PC-9 (cell line): ENCODE results near the gene SEC16B. TPM values are rescaled to one million over a fixed set of nuclear protein-coding genes. Genes with fewer than 3 reads are reported as not detected.

Experiments used
- BruUV-seq: library from RNA; stranded (reverse); fragments of 400-500 nt; replicated peaks from 2 replicates; lab custom pipeline; 2021; lab: Mats Ljungman, UMichigan
- CTCF ChIA-PET: fragments of 300-600 bp; sonication (Branson Sonifier 250); formaldehyde crosslinking; loops from one replicate; lab custom pipeline; 2022; ENCODE audit warnings: antibody characterized with exemption; lab: Charles Lee
- POLR2A ChIA-PET: fragments of 300-600 bp; sonication (Branson Sonifier 250); formaldehyde crosslinking; loops from one replicate; lab custom pipeline; 2022; ENCODE audit warnings: antibody characterized with exemption; ENCODE audit not compliant: unreplicated experiment; lab: Charles Lee
- DNase-seq, 2 experiments: peaks; one replicate each; pipeline versions ENCODE4 v3.0.0 to v3.0.0-alpha.2; 2015 to 2022; ENCODE audit warnings: mixed read lengths in 1 of 2
- H2AFZ ChIP-seq: fragments of 200-600 bp; sonication (generic); 2 replicates; pipeline ENCODE4 v1.8.1; 2017; ENCODE audit warnings: antibody characterized with exemption
- H3F3A ChIP-seq: fragments of 200-600 bp; sonication (generic); 2 replicates; pipeline ENCODE4 v1.8.1; 2017; ENCODE audit warnings: antibody characterized with exemption, mild to moderate bottlenecking, low read depth; ENCODE audit not compliant: insufficient read depth
- H3K27ac ChIP-seq: fragments of 200-600 bp; sonication (generic); 2 replicates; pipeline ENCODE4 v1.6.1; 2016; ENCODE audit warnings: mixed run types
- H3K27me3 ChIP-seq: fragments of 200-600 bp; sonication (generic); 2 replicates; pipeline ENCODE4 v1.6.1; 2016; ENCODE audit warnings: low read depth, mixed run types; ENCODE audit not compliant: insufficient read depth
- H3K36me3 ChIP-seq: fragments of 200-600 bp; sonication (generic); 2 replicates; pipeline ENCODE4 v1.6.1; 2016; ENCODE audit warnings: low read depth, mixed run types
- H3K4me1 ChIP-seq: fragments of 200-600 bp; sonication (generic); replicated peaks from 2 replicates; pipeline ENCODE4 v1.6.1; 2016; ENCODE audit warnings: mixed run types; ENCODE audit not compliant: insufficient read depth
- H3K4me2 ChIP-seq: fragments of 200-600 bp; sonication (generic); 2 replicates; pipeline ENCODE4 v1.6.1; 2017; ENCODE audit warnings: mixed run types
- H3K4me3 ChIP-seq: fragments of 200-600 bp; sonication (generic); 2 replicates; pipeline ENCODE4 v1.6.1; 2016; ENCODE audit warnings: mixed run types
- H3K79me2 ChIP-seq: fragments of 200-600 bp; sonication (generic); 2 replicates; pipeline ENCODE4 v1.6.1; 2017; ENCODE audit warnings: low read depth, mixed run types
- H3K9me2 ChIP-seq: fragments of 200-600 bp; sonication (generic); 2 replicates; pipeline ENCODE4 v1.8.1; 2017; ENCODE audit warnings: mild to moderate bottlenecking; ENCODE audit not compliant: insufficient read depth
- H3K9me3 ChIP-seq: fragments of 200-600 bp; sonication (generic); 2 replicates; pipeline ENCODE4 v1.8.1; 2016; ENCODE audit warnings: low read depth; ENCODE audit not compliant: insufficient read depth
- H4K20me1 ChIP-seq: fragments of 200-600 bp; sonication (generic); 2 replicates; pipeline ENCODE4 v1.8.1; 2017; ENCODE audit not compliant: insufficient read depth
- EZH2 ChIP-seq: fragments of 200-600 bp; sonication (generic); IDR thresholded peaks from 2 replicates; pipeline ENCODE4 v1.8.0; 2017; ENCODE audit warnings: antibody characterized with exemption, low read depth
- intact Hi-C: fragments of 100-400 bp; cut with micrococcal nuclease; formaldehyde crosslinking; loops from one replicate; pipeline ENCODE4 v1.10.0; 2022; ENCODE audit not compliant: unreplicated experiment
- total RNA-seq: library from RNA; stranded (reverse); gene quantifications from 2 replicates; pipeline ENCODE4 v1.2.3, GENCODE V29; 2021
- TF ChIP-seq, protein P1 (sequence below): fragments of 200-600 bp; sonication (generic); conservative IDR thresholded peaks from 2 replicates; pipeline ENCODE4 v1.6.1; 2017; ENCODE audit warnings: mixed run types, antibody characterized with exemption, mild to moderate bottlenecking, moderate library complexity

Gene SEC16B
- total RNA-seq, 1 experiment from 2014 or later = 2.0 TPM

DNA sequence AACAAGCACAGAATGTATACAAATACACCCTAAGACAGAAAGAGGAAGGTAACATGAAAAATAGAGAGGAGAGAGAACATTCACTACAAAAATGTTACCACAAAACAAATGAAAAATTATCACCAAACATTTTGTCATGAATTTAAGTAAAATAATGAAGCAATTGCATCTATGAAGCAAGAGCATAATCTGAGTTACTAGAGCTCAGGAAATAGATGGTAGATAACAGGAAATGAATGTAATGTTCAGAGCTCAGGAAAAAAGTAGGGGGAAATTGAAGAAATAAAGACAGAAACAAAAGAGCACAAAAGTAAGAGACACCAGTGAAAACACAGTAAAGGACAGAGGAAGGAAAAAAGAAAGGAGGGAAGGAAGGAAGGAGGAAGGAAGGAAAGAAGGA lies 19.4 kb downstream of the SEC16B start:
- no peaks in the 10 kb centered on the region for H3K4me1 ChIP-seq
- H3K9me2 ChIP-seq = no peaks in the 10 kb centered on the region
- no peak for TF ChIP-seq EZH2
- TF ChIP-seq, protein P1, sequence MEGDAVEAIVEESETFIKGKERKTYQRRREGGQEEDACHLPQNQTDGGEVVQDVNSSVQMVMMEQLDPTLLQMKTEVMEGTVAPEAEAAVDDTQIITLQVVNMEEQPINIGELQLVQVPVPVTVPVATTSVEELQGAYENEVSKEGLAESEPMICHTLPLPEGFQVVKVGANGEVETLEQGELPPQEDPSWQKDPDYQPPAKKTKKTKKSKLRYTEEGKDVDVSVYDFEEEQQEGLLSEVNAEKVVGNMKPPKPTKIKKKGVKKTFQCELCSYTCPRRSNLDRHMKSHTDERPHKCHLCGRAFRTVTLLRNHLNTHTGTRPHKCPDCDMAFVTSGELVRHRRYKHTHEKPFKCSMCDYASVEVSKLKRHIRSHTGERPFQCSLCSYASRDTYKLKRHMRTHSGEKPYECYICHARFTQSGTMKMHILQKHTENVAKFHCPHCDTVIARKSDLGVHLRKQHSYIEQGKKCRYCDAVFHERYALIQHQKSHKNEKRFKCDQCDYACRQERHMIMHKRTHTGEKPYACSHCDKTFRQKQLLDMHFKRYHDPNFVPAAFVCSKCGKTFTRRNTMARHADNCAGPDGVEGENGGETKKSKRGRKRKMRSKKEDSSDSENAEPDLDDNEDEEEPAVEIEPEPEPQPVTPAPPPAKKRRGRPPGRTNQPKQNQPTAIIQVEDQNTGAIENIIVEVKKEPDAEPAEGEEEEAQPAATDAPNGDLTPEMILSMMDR = no peak
- H3K36me3 ChIP-seq = no peaks in the 10 kb centered on the region
- no peaks in the 10 kb centered on the region for H3K27me3 ChIP-seq
- no peaks in the 10 kb centered on the region for H4K20me1 ChIP-seq
- H2AFZ ChIP-seq = no peak overlapping the region
- H3K9me3 ChIP-seq = no peaks in the 10 kb centered on the region
- no peak overlapping the region for H3K4me3 ChIP-seq
- BruUV-seq = no TSS peak
- CTCF ChIA-PET = interaction anchor here (0.7 kb wide), 1 partner anchor 102 kb away, joined by 5 read pairs; no protein-coding TSS in a partner anchor
- H3K27ac ChIP-seq = no peak overlapping the region
- H3K79me2 ChIP-seq = no peaks in the 10 kb centered on the region
- intact Hi-C loops = no loop called here
- no peak overlapping the region for H3K4me2 ChIP-seq
- POLR2A ChIA-PET = no interaction called here
- no peak for DNase-seq
- H3F3A ChIP-seq = no peaks in the 10 kb centered on the region

DNA sequence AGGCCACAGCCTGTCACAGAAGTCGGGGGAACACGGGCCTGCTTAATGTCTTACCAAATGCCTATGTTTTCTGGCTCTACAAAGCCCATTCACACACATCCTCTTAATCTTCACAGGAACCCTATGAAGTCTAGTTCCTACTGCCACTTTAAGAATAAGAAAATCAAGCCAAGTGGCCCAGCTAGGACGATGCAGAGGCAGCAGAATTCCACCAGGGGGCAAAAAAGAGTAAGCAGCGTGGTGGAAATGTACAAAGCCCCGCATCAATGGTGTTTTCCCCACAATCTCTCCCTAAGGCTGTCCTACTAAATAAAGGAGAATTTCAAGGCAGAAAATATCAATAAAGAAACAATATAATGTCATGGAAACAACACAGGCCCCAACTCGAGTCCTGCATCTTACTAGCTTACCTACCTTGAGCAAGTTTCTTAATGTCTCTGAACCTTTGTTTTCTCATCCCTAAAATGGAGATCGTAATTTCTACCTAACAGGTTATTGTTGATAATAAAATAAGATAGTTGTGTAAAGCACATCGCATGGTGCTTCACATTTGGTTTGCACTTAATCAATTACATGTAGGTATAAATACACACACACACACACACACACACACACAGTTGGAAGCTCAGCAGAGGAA lies 21.4 kb downstream of the SEC16B start:
- H2AFZ ChIP-seq = no peak overlapping the region
- no peaks in the 10 kb centered on the region for H3K79me2 ChIP-seq
- no peaks in the 10 kb centered on the region for H3K9me3 ChIP-seq
- no peaks in the 10 kb centered on the region for H3F3A ChIP-seq
- H3K27me3 ChIP-seq = no peaks in the 10 kb centered on the region
- BruUV-seq = no TSS peak
- no peak overlapping the region for H3K4me2 ChIP-seq
- no peaks in the 10 kb centered on the region for H3K9me2 ChIP-seq
- no peaks in the 10 kb centered on the region for H3K36me3 ChIP-seq
- no peaks in the 10 kb centered on the region for H3K4me1 ChIP-seq
- DNase-seq = peak; percentile 60 to 63
- TF ChIP-seq EZH2 = no peak
- TF ChIP-seq, protein P1 = peak; percentile 94
- H3K4me3 ChIP-seq = no peak overlapping the region
- H3K27ac ChIP-seq = no peak overlapping the region
- ChIA-PET POLR2A (interaction anchor here (0.7 kb wide), 2 partner anchors 23 to 688 kb away, joined by 3 to 4 read pairs; no protein-coding TSS in a partner anchor), CTCF (interaction anchor here (0.6 to 0.9 kb wide), 3 partner anchors 25 to 360 kb away, joined by 3 to 5 read pairs (median 4); no protein-coding TSS in a partner anchor)
- intact Hi-C loops = loop anchor here (1.0 to 10.0 kb wide), 6 partner anchors 164 to 1571 kb away; partner anchors contain the start of gene AXDND1
- no peaks in the 10 kb centered on the region for H4K20me1 ChIP-seq

DNA sequence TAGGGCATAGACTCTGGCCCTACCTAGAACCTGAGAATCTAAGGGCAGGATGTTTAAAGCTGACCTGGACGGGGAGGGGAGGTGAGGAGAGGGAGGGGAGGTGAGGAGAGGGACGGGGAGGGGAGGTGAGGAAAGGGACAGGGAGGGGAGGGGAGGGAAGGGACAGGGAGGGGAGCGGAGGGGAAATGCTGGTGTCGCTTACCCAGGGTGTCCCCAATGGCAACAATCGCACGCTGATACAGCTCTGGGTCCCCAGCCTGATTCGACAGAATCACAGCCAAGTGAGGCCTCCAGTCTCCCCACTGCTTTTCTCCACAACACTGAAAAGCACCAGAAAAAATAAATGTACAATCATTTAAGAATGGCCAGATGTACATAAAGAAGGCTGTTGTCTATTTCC lies 22.2 kb downstream of the SEC16B start:
- intact Hi-C loops = loop anchor here (1.0 to 10.0 kb wide), 6 partner anchors 163 to 1570 kb away; partner anchors contain the start of gene AXDND1
- no peak overlapping the region for H3K4me3 ChIP-seq
- no peaks in the 10 kb centered on the region for H4K20me1 ChIP-seq
- no peaks in the 10 kb centered on the region for H3K4me1 ChIP-seq
- POLR2A ChIA-PET = no interaction called here
- CTCF ChIA-PET = interaction anchor here (0.5 to 0.9 kb wide), 3 partner anchors 24 to 574 kb away, joined by 3 to 5 read pairs (median 3); no protein-coding TSS in a partner anchor
- H3K79me2 ChIP-seq = no peaks in the 10 kb centered on the region
- no peak overlapping the region for H3K4me2 ChIP-seq
- H3K9me3 ChIP-seq = no peaks in the 10 kb centered on the region
- DNase-seq = no peak
- H3K9me2 ChIP-seq = no peaks in the 10 kb centered on the region
- BruUV-seq = no TSS peak
- H3K27me3 ChIP-seq = no peaks in the 10 kb centered on the region; the same call in 1 of the 2 replicates
- no peak overlapping the region for H2AFZ ChIP-seq
- no peaks in the 10 kb centered on the region for H3K36me3 ChIP-seq
- H3F3A ChIP-seq = no peaks in the 10 kb centered on the region
- TF ChIP-seq, protein P1 = no peak
- no peak for TF ChIP-seq EZH2
- H3K27ac ChIP-seq = no peak overlapping the region
